ENCODE measurements around the gene APLP1. TPM values are rescaled to one million over a fixed set of nuclear protein-coding genes. Genes with fewer than 3 reads are reported as not detected.
"Not testable (repeated sequence)": the region's sequence is repeated elsewhere in the genome, so short reads cannot be mapped to it uniquely, and the experiment has no call there.

The APLP1 gene
- total RNA-seq, 1 experiment from 2014 or later = 53.9 TPM

- in situ Hi-C loops (cut with HindIII; ENCODE audit: low pct_unique_long_range_greater_than_20kb, low sequenced_read_pairs) = no loop called here
- DNase-seq (ENCODE audit: low read depth) = no peak
These were observed 3.2 kb downstream of the APLP1 start for GRCh38 chr19:35871611-35872010.

GRCh38 chr19:35872180-35872579 is 3.8 kb downstream of the APLP1 start:
- in situ Hi-C loops (cut with HindIII; ENCODE audit: low pct_unique_long_range_greater_than_20kb, low sequenced_read_pairs) = no loop called here
- DNase-seq (ENCODE audit: low read depth) = no peak

GRCh38 chr19:35874392-35874930 is 6.1 kb downstream of the APLP1 start:
- in situ Hi-C loops (cut with HindIII; ENCODE audit: low pct_unique_long_range_greater_than_20kb, low sequenced_read_pairs) = no loop called here
- no peak for DNase-seq (ENCODE audit: low read depth)

- in situ Hi-C loops (cut with HindIII; ENCODE audit: low pct_unique_long_range_greater_than_20kb, low sequenced_read_pairs) = no loop called here
- no peak for DNase-seq (ENCODE audit: low read depth)
These were observed 10.7 kb downstream of the APLP1 start for GRCh38 chr19:35879068-35879467.

- in situ Hi-C loops (cut with HindIII; ENCODE audit: low pct_unique_long_range_greater_than_20kb, low sequenced_read_pairs) = no loop called here
- peak; percentile 88 for DNase-seq (ENCODE audit: low read depth)
These were observed 11.5 kb downstream of the APLP1 start for GRCh38 chr19:35879770-35880317.

GRCh38 chr19:35882114-35882832 is 13.9 kb downstream of the APLP1 start:
- in situ Hi-C loops (cut with HindIII; ENCODE audit: low pct_unique_long_range_greater_than_20kb, low sequenced_read_pairs) = no loop called here
- peak; percentile 62 for DNase-seq (ENCODE audit: low read depth)

GRCh38 chr19:35883882-35884281 is 15.5 kb downstream of the APLP1 start:
- in situ Hi-C loops (cut with HindIII; ENCODE audit: low pct_unique_long_range_greater_than_20kb, low sequenced_read_pairs) = no loop called here
- no peak for DNase-seq (ENCODE audit: low read depth)

- in situ Hi-C loops (cut with HindIII; ENCODE audit: low pct_unique_long_range_greater_than_20kb, low sequenced_read_pairs) = no loop called here
- DNase-seq (ENCODE audit: low read depth) = no peak
These were observed 16.9 kb downstream of the APLP1 start for GRCh38 chr19:35885225-35885738.

- in situ Hi-C loops (cut with HindIII; ENCODE audit: low pct_unique_long_range_greater_than_20kb, low sequenced_read_pairs) = no loop called here
These were observed 17.5 kb downstream of the APLP1 start for GRCh38 chr19:35885904-35886303.

GRCh38 chr19:35887197-35887596 is 18.8 kb downstream of the APLP1 start:
- in situ Hi-C loops (cut with HindIII; ENCODE audit: low pct_unique_long_range_greater_than_20kb, low sequenced_read_pairs) = no loop called here

More at GRCh38 chr19:35885904-35886303, 17.5 kb downstream of the APLP1 start:
- no peak for DNase-seq (ENCODE audit: low read depth)

GRCh38 chr19:35888398-35888797 is 20.0 kb downstream of the APLP1 start:
- DNase-seq (ENCODE audit: low read depth) = no peak
- in situ Hi-C loops (cut with HindIII; ENCODE audit: low pct_unique_long_range_greater_than_20kb, low sequenced_read_pairs) = no loop called here

More at GRCh38 chr19:35887197-35887596, 18.8 kb downstream of the APLP1 start:
- no peak for DNase-seq (ENCODE audit: low read depth)

GRCh38 chr19:35889370-35890112 is 21.2 kb downstream of the APLP1 start:
- DNase-seq (ENCODE audit: low read depth) = no peak
- in situ Hi-C loops (cut with HindIII; ENCODE audit: low pct_unique_long_range_greater_than_20kb, low sequenced_read_pairs) = no loop called here

- DNase-seq (ENCODE audit: low read depth) = no peak
- in situ Hi-C loops (cut with HindIII; ENCODE audit: low pct_unique_long_range_greater_than_20kb, low sequenced_read_pairs) = no loop called here
These were observed 21.8 kb downstream of the APLP1 start for GRCh38 chr19:35890113-35890650.

- DNase-seq (ENCODE audit: low read depth); in situ Hi-C loops (cut with HindIII; ENCODE audit: low pct_unique_long_range_greater_than_20kb, low sequenced_read_pairs): not testable (repeated sequence)
These were observed 23.4 kb downstream of the APLP1 start for GRCh38 chr19:35891819-35892218.

GRCh38 chr19:35894342-35894741 is 26.0 kb downstream of the APLP1 start:
- no peak for DNase-seq (ENCODE audit: low read depth)
- in situ Hi-C loops (cut with HindIII; ENCODE audit: low pct_unique_long_range_greater_than_20kb, low sequenced_read_pairs) = no loop called here

- no peak for DNase-seq (ENCODE audit: low read depth)
- in situ Hi-C loops (cut with HindIII; ENCODE audit: low pct_unique_long_range_greater_than_20kb, low sequenced_read_pairs) = no loop called here
These were observed 27.7 kb downstream of the APLP1 start for GRCh38 chr19:35895911-35896642.

- no peak for DNase-seq (ENCODE audit: low read depth)
- in situ Hi-C loops (cut with HindIII; ENCODE audit: low pct_unique_long_range_greater_than_20kb, low sequenced_read_pairs) = no loop called here
These were observed 28.3 kb downstream of the APLP1 start for GRCh38 chr19:35896643-35897040.

All from Caki2 (cell line).